ENCODE data around the gene SVIL.
"Not testable (repeated sequence)": the region's sequence is repeated elsewhere in the genome, so short reads cannot be mapped to it uniquely, and the experiment has no call there.

The SVIL gene

DNA sequence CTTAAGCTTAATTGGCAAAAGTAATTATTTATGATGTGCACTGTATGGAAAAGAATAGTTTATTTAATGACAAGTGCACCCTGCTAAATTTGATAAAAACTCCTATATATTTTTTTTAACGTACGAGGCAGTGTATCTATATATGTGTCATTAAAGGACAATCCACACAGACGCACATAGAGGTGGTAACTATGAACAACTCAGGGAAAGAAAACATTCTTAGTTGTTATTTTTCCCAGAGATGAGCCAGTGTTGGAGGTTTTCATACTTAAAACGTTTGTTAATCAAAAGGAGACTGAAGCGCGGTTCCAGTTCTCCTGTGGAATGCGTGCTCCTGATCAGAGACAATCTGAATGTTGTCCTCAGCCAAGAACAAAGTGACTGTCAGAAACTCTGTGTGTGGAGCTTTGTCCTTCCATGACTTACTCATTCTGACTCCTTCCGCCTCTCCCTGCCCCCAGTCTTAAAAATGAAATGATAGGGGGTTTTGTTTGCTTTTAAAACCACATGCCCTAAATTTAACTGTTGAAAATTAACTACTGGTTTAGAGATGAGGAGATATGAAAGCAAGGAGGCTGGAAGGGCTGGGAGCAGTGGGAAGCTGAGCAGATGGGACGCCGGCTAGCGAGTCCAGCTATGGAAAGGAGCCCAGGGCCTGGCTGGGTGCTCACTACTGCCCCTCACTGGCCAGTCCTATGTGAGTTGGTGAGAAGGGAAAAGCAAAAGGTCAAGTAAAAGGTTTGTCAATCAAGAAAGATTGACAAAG lies 99.6 kb downstream of the SVIL start:
- no peak for DNase-seq

DNA sequence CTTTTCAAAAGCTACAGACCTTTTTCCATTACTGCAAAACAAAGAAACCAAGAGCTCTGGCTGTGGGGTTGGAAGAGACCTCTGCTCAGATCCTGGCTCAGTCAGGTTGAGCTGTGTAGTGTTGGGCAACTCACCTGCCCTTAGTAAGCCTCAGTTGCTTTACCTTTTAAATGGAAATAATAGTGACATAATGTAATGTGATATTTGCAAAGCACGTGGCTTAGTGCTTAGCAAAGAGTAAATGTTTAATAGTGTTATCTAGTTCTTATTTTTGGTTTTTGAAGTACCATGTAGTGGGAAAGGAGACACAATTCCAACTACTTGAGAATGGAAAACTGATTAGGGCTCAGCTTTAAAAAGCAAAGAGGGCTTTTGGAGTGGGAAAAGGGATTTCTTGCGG lies 100.2 kb downstream of the SVIL start:
- no peak for DNase-seq

DNA sequence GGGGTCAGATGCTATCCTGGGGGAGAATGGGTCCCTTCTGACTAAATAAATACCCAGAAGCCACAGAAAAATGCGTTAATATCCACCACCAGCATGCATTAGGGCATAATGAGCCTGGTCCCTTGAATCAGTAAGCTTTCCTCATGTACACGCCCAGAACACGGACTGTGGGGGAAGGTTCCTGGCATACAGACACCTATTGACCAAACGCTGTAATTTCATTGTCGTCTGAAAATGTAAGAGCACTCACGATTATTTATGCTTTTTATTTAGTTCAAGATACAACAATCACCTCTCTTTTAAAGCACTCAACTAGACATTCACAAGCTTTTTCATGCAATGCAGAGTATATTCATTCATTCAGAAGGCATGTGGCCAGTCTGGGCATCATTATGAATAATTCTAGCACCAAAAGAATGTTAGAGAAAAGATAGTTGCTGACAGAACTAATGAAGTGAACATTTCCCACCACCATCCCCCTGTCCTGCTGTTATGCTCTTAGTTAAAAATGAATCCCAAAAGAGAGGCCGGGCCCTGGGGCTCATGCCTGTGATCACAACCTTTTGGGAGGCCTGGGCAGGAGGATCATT lies 101.0 kb downstream of the SVIL start:
- DNase-seq = no peak

DNA sequence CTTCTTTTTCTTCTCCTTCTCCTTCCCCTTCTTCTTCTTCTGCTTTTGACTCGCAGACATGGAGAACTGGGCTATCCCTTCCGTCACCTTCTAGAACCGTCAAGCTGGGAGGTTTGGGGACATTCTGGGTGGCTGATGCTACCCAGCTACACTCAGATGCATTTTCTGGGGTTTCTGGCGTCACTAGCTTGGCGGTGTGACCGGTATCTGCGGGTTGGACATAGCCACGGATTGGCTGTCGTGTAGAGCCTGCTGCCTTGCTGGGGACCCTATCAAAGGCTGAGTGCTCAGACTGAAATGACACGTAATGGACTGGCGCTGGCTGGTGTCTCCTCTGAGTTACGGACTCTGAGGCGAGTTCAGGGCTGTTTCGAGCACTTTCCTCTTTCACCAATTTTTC lies 101.7 kb downstream of the SVIL start:
- DNase-seq = no peak

DNA sequence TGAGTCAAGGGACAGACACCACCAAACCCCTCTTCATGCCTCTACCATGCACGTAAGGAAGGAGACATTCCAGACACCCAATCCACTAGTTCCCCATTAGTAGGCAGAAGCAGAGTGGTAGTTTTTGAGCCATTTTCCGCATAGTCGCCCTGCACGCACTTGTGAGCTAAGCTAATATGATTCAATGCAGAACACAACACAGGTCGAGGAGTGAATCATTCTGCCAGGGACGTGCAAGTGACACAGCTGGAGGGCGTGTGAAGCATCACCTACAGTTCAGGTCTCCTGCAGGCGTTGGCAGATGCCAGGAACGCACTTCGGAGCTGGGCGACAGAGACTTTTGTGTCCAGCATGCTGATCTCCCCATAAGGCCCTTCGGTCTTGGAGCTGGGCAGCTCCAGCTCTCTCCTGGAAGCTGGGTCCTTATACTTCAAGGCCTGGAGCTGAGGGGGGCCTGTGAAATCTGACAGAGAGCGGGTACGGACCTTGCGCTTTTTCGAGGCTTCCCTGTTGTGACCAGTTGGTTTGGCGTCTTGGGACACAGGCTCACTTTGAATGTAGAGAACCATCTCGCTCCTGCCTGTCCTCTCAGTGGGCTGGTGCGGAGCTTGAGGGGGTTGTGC lies 102.4 kb downstream of the SVIL start:
- no peak for DNase-seq

DNA sequence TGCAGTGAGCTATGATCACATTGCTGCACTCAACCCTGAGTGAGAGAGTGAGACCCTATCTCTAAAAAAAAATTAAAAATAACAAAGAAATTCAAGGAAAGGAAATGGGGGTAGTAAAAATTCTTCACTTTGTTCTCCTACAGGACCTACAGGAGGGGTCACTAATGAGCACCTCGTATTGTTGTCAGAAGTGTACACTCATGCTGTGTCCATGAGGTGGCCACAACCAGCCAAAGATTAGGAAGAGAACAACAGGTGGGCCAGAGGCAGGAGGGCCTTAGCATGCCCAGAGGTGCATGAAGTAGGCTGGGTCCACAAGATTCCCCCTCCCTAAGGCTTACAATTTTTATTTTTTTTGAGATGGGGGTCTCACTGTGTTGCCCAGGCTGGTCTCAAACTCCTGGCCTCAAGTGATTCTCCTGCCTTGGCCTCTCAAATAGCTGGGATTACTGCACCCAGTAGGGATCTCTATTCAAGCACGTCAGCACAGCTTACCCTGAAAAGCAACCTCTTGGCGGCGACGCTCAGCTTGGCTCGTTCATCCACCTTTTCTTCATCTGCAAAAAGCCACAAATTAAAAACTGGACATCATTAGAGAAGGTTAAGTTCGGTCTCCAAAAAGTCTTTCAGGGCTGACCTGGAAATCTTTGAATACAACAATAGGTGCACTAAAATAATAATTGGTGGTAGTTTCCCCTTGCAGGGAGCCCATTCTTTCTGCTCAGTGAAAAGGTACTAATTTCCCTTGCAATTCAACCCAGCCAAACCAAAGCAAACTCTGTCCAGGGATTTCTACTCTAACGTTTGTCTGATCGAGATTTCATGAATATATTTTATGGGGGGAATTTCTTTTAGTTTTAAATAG lies 104.4 kb downstream of the SVIL start:
- no peak for DNase-seq

DNA sequence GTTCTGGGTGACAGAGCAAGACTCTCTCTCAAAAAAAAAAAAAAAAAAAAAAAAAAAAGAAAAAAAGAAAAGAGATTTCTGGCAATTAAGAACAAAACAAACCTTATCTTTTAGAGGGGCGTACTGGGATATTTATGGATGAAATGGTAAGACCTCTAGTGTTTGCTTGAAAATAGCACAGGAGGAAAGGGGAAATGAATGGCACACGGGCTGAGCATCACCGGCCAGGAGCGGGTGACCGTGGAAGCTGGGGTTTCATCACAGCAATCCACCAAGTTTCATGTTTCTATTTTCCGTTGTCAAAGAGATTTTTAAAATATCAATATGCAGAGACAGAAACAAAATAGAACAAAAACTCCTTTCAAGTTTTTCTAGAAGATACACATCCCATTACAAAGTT lies 105.6 kb downstream of the SVIL start:
- no peak for DNase-seq

DNA sequence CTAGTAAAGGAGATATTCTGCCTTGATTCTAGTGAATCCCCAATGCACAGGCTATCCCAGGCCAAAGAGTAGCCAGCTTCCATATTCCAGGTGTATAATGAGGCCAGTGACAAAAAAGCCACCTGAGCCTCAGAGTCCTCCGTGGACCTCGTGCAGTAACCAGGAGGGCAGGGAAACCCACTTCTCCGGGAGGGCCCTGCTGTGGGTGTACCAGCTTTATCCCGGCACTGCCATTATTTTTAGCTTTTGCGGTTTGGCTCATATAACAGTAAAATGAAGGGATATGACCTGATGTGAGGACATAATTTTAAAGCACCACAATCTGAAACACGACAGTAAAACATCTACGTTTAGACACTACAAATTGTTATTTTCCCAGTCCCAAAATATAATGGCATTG lies 109.0 kb downstream of the SVIL start:
- DNase-seq = no peak

DNA sequence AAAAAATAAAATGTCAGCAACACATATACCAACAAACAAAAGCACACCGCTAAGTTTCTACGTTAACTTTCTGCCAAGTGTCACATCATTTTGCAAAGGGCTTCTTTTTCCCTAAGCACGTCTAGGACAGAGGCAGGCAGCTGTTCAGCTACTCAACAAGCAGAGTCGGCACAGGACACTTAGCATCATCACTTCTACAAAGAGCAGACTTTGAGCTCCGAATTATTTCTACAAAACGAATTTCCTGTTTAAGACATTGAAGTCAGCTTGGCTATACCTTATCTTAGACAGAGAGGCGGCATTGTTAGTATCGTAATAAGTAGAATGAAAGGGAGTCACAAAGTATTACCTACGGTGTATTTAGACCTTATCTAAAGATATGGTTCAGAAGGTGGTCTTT lies 110.1 kb downstream of the SVIL start:
- DNase-seq = no peak

DNA sequence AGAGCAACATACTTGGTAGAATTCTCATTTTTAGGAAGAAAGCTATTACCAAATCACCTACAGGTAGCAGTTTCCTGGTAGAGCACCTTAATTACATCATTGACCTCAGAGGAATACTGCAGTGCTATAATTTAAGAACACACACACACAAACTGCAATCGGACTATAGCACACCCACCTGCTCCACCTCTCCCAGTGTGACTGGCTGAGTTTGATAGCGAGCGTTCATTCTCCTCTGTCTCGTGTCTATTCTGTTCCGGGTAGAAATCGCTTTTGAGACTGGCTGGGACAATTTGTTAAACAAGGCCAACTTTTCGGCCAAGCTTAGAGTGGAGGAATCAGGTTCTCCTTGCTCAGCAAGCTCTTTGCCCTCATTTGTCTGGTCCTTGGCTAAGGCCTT lies 110.5 kb downstream of the SVIL start:
- DNase-seq = no peak

DNA sequence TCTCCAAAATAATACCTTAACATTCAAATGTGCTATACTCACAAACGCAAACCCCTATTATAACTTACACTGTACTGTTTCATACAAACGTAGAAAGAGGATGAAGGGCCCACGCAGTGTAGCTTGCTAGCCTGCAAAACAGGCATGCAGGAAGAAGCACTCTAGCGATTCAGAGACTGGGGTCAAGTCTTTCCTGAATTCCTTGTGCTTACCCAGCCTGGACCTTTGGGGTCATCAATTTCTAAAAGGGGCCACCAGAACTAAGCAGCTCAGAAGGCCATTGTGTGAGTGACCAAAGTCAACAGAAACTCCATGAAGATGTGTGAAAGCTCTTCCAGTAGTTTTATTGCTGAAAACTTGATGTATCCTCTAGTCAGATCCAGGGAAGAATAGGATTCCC lies 111.9 kb downstream of the SVIL start:
- no peak for DNase-seq

DNA sequence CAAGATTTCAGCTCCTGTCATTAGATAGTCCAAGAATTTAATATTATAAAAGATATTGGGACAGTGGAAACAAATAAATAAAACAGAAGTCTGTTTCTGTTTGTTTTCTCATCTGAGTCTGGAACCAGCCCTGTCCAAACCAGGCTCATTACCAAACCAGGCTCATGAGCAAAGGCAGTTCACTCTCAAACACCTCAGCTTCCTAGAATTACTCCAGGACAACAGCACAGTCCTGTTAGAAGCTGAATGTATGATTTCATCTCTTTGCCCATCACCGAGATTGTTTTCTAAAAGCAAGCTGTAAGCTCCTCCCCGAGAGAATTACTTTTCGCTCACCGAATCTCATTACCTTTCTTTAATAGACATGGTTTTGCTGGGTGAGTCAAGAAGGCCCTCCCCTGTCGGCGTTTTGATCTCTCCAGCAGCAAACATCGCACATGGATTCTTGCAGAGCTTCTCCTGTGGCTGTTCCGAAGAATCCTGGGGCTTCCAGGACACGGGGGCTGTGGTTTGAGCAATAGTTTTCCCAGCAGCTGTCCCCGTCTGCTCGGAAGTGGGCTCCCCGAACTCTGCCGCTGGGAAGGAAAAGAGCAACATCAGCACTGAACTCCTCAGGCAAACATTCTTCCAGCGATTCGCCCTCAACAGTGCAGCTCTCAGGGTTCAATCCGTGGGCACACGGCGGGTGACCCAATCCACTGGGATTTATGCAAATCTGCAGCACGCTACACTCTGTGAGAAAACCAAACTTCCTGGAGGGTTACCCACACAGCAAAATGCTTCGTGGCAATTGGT lies 112.5 kb downstream of the SVIL start:
- DNase-seq = no peak

DNA sequence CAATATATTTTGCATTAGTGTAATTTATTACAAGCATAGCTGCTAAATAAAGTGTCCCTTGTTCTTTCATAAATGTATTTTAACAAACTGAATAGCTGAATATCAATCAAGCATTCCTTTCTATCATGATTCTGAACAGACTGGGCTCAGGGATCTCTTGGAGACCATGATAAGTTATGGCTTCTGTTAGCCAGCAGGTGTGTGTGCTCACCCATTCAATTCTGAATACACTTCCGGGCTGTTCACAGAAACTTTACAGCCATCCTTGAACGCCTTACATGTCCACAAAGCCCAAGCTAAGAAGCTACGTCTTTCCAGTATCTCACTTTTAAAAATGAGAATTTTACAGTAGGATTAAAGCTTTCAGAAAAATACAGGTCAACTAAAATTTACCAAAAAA lies 115.1 kb downstream of the SVIL start:
- no peak for DNase-seq

DNA sequence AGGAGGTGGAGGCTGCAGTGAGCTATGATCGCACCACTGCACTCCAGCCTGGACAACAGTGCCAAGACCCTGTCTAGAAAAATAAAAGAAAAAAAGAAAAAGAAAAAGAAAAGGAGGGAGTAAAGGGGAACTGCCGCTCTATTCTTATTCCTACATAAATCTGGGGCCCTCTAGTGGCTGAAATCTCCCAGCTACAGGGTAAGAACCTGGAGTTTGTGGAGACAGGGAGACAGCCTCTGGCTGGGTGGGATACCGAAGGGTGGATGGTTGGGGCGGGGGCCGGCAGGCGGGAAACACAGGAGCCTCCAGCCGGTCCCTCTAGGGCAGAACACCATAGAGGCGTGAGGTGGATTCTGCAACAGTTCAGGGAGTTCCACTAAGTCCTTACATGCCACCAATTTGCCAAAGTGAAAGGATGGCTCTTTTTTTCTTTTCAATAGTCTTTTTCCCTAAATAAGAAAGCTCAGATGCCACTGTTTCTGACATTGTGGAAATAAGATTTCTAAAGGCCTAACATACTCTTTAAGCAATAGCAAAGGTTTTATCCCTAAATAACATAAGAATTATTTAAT lies 117.3 kb downstream of the SVIL start:
- no peak for DNase-seq

DNA sequence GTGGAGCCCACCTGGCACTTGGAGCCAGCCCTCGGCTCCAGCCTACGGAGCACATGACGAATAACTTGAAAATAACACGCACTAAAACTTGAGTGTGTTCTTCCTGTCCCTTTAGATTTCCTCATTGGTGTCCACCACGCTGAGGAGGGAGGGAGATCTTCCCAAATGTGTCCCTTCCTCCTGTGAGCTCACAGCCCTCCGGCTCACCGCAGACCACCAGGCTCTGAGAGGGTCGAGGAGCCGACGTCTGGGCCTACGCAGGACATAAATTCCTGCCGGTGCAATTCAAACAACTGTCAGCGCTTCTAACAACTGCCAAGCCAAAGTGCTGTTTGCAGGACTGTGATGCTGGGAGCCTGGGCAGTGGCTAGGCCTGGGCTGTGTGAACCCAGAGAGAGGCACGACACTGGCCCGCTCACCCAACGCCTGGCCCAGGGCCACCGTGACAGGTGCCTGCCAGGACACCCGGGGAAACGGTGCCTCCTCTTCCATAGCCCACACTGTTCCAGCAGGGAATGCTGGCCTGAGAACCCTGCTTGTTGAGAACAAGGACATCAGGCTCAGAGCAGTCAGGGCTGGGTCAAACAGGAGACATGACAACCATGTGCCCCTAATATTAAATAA lies 118.3 kb downstream of the SVIL start:
- not testable (repeated sequence) for DNase-seq

DNA sequence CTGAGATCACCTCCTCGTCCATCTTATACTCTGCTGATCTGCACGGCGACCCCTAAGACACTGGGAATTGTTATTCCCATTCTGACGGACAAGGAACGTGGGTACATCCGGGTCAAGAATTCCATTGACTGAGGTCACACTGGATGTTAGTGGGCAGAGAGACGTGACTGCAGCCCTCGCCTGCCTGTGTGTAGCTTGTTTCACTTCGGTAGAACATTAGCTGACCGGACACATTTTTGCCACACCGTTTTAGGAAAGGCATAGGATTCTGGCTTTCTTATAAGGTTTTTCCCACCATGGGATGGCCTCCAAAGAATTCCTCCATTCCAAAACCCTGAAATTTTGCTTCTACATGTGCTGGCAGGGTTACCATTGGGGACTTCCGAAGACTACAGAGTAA lies 118.9 kb downstream of the SVIL start:
- not testable (repeated sequence) for DNase-seq

DNA sequence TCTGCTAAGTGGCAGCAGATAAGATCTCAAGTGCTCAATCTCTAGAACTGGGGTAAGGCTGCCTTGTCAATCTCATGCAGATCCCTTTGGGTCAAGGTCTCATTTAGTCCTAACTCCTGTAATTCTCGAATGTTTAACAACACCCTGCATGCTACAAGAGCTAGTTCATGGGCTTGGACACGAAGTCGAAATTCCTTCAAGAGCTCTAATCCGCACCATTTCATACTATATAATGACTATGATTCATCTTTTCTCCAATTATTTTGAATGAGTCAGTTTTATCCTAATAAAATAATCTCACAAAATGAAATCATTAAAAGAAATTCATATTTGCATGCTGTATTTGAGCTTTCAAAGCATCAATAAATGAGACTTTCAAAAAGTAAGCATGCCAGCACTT lies 119.7 kb downstream of the SVIL start:
- DNase-seq = not testable (repeated sequence)

DNA sequence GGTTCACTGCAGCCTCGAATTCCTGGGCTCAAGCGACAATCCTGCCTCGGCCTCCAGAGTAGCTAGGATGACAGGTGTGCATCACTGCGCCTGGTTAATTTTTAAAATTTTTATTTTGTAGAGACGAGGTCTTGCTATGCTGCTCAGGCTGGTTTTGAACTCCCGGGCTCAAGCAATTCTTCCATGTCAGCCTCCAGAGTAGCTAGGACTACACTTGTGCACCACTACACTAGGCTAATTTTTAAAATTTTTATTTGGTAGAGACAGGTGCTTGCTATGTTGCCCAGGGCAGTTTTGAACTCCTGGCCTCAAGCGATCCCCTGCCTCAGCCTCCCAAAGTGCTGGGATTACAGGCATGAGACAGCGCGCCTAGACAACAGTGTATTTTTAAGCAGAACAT lies 120.5 kb downstream of the SVIL start:
- no peak for DNase-seq

DNA sequence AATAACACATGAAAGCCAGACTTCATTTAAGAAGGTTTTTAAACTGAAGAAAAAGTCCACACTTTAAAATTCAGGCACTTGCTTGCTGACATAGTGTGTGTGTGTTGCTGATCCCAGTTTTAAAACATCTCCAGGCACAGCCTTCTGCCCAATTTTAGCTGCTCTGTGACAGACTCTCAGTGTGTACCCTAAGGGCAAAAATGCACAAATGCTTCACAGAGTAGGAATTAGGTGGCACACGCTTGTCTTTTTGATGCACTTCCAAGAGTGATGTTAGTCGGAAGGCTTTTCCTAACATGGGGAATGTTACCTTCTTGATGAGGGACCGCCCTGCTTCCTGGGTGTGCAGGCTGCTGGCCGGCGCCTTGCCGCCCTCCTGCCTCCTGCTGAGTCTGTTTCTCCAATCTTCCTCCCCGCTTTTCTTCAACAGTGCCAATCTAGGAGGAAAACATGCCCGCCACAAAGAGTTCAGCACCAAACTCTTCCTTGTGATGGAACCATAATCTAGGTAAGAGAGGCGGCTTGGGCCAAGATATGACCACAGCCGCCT lies 122.3 kb downstream of the SVIL start:
- DNase-seq = no peak

DNA sequence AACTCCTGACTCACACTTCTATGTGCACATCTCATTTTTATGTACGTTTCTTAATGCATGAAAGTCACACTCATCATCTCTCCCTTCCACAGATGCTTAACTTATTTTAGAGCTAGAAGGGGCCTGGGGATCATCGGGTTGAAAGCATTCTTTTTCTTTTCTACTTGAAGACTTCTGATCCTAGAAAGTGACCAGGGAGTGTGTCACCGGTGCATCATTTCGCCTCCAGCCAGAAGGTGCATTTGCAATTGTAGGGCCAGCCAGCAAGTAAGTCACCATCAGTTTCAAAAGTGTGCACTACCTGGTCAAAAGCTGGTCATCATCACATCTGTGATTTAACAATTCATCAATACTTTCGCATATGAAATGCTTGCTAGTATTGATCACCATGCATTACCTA lies 123.0 kb downstream of the SVIL start:
- not testable (repeated sequence) for DNase-seq

DNA sequence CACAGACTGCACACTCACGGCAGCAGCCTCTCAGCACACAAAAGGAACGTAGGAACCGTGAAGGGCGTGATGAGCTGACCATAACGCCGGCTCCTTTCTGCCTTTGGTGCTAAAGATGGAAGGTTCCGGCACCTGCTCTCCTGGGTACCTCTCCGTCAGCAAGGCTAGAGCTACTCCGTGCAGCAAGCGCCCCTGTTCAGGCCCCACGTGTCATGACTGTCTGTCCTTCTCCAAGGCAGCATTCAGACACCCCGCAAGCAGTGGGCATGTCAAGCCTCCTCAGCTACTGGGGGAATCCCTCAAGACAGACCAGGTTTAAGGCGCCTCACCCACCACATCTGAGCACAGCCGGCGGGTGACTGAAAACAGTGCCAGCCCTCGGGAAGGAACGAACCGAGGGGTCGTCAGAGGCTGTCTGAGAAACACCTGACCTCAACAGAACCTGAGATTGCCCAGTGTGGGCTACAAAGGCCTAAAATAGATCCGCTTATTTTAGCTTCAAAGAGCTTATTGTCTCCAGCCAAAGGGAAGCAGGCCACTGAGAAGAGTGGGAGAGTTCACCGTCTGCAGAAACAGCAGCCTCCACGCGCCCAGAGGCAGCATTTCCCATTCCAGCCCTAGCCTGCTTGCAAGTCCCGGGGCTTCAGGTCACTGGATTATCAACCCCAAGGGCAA lies 124.2 kb downstream of the SVIL start:
- not testable (repeated sequence) for DNase-seq
